Measurements from ENCODE around the gene CTNNA1.

CTNNA1 gene

GRCh38 chr5:138930371-138931097, 177.3 kb downstream of the CTNNA1 start:
- no peak for DNase-seq (ENCODE audit: low read depth)

GRCh38 chr5:138932171-138932810, 179.1 kb downstream of the CTNNA1 start:
- no peak for DNase-seq (ENCODE audit: low read depth)

GRCh38 chr5:138933522-138934290, 180.5 kb downstream of the CTNNA1 start:
- no peak for DNase-seq (ENCODE audit: low read depth)

GRCh38 chr5:138934971-138935370, 181.7 kb downstream of the CTNNA1 start:
- DNase-seq (ENCODE audit: low read depth) = no peak

GRCh38 chr5:138935466-138935865, 182.2 kb downstream of the CTNNA1 start:
- no peak for DNase-seq (ENCODE audit: low read depth)

GRCh38 chr5:138936225-138936967, 183.2 kb downstream of the CTNNA1 start:
- DNase-seq (ENCODE audit: low read depth) = no peak

GRCh38 chr5:138936968-138937345, 183.7 kb downstream of the CTNNA1 start:
- no peak for DNase-seq (ENCODE audit: low read depth)

GRCh38 chr5:138937392-138938387, 184.5 kb downstream of the CTNNA1 start:
- no peak for DNase-seq (ENCODE audit: low read depth)

- DNase-seq (ENCODE audit: low read depth) = no peak
These were observed 185.3 kb downstream of the CTNNA1 start for GRCh38 chr5:138938526-138938925.

GRCh38 chr5:138942066-138942465, 188.8 kb downstream of the CTNNA1 start:
- no peak for DNase-seq (ENCODE audit: low read depth)

- DNase-seq (ENCODE audit: low read depth) = no peak
These were observed 189.6 kb downstream of the CTNNA1 start for GRCh38 chr5:138942861-138943260.

GRCh38 chr5:138943599-138944173, 190.5 kb downstream of the CTNNA1 start:
- DNase-seq (ENCODE audit: low read depth) = no peak

GRCh38 chr5:138944527-138945322, 191.5 kb downstream of the CTNNA1 start:
- no peak for DNase-seq (ENCODE audit: low read depth)

- no peak for DNase-seq (ENCODE audit: low read depth)
These were observed 192.4 kb downstream of the CTNNA1 start for GRCh38 chr5:138945421-138946240.

- no peak for DNase-seq (ENCODE audit: low read depth)
These were observed 193.0 kb downstream of the CTNNA1 start for GRCh38 chr5:138946241-138946623.

GRCh38 chr5:138946831-138947560, 193.8 kb downstream of the CTNNA1 start:
- DNase-seq (ENCODE audit: low read depth) = no peak

GRCh38 chr5:138947780-138948179, 194.6 kb downstream of the CTNNA1 start:
- no peak for DNase-seq (ENCODE audit: low read depth)
